ENCODE results near the gene LETM1. TPM values are rescaled to one million over a fixed set of nuclear protein-coding genes. Genes with fewer than 3 reads are reported as not detected.
A peak's percentile ranks its signal among the peaks of the same experiment; 100 is the strongest.

The LETM1 gene
- total and polyA plus RNA-seq, 2 of the 13 experiments (the other 11 are each of a cell fraction or from before 2014, with no cell fraction given) = 9.7 to 41.6 TPM

DNA sequence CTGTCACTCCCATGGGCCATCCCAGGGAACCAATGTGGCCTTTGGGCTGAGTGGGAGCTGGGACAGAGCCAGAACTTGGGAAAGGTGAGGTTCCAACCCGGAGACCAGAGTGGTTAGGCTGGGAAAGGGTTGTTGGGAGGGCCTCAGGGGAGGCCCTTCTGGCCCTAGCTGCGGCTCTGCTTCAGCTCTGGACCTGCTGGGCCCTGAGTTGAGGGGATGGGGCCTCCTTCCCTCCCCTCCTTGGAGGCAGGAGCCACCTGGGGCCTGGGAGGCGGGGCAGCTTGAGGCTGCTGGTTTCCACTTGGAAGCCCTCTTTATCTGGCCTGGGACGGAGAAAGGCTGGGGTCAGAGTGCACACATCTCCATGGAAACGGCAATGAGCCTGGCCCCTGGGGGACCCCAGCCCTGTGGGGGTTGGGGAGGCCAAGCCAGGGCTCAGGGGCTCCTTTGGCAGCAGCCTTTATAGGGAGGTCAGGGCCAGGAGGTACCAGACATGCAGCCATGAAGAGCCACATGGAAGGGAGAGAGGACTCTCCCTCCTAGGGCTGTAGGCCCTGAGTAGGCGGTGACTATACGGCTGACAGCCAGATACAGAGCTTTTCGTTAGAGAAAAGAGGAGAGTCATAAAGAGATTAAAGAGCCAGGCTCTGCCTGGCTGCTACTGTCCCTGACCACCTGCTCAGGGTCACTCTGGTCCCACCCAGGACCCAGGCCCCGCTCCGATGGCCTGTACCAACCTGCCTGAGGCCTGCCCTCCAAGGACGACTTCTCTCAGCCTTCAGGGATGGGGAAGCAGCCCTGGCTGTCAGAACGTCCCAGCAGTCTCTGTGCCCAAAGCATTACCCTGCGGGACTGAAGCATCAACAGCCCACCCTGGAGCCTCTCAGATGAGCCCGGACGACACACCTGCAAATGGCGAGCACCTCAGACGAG is 8.4 kb upstream of the LETM1 start (continued):
- TF ChIP-seq, protein P1, sequence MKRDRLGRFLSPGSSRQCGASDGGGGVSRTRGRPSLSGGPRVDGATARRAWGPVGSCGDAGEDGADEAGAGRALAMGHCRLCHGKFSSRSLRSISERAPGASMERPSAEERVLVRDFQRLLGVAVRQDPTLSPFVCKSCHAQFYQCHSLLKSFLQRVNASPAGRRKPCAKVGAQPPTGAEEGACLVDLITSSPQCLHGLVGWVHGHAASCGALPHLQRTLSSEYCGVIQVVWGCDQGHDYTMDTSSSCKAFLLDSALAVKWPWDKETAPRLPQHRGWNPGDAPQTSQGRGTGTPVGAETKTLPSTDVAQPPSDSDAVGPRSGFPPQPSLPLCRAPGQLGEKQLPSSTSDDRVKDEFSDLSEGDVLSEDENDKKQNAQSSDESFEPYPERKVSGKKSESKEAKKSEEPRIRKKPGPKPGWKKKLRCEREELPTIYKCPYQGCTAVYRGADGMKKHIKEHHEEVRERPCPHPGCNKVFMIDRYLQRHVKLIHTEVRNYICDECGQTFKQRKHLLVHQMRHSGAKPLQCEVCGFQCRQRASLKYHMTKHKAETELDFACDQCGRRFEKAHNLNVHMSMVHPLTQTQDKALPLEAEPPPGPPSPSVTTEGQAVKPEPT (CRISPR knock-in tag; IDR thresholded peaks at IDR 0.05; ENCODE audit: low read depth) = no peak
- TF ChIP-seq SRSF1 (optimal IDR thresholded peaks at IDR 0.05; ENCODE audit: low read depth, low read length) = no peak
- no peak for TF ChIP-seq PAX8 (CRISPR knock-in tag; IDR thresholded peaks at IDR 0.05; ENCODE audit: borderline replicate concordance)
- TF ChIP-seq U2AF1 (optimal IDR thresholded peaks at IDR 0.05; ENCODE audit: low read depth, low read length) = no peak
- no peak for TF ChIP-seq FOSL1 (CRISPR knock-in tag; IDR thresholded peaks at IDR 0.05; ENCODE audit: borderline replicate concordance)
- no peak for TF ChIP-seq MEIS2 (CRISPR knock-in tag; IDR thresholded peaks at IDR 0.05)
- TF ChIP-seq HDAC6 (IDR thresholded peaks at IDR 0.05; ENCODE audit: low read depth, low read length) = no peak
- TF ChIP-seq ZSCAN30 (CRISPR knock-in tag; IDR thresholded peaks at IDR 0.05) = no peak
- TF ChIP-seq, protein P2, sequence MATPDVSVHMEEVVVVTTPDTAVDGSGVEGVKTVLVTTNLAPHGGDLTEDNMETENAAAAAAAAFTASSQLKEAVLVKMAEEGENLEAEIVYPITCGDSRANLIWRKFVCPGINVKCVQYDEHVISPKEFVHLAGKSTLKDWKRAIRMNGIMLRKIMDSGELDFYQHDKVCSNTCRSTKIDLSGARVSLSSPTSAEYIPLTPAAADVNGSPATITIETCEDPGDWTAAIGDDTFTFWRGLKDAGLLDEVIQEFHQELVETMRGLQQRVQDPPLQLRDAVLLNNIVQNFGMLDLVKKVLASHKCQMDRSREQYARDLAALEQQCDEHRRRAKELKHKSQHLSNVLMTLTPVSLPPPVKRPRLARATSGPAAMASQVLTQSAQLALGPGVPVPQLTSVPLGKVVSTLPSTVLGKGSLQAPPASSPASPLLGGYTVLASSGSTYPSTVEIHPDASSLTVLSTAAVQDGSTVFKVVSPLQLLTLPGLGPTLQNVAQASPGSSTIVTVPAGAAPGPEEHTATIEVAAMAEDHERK (CRISPR knock-in tag; IDR thresholded peaks at IDR 0.05; ENCODE audit: low read depth) = no peak
- no peak for TF ChIP-seq GTF2F1 (IDR thresholded peaks at IDR 0.05; ENCODE audit: low read length)
- no peak for TF ChIP-seq ZNF674 (CRISPR knock-in tag; IDR thresholded peaks at IDR 0.05; ENCODE audit: low read depth)
- no peak for TF ChIP-seq ZNF18 (CRISPR knock-in tag; IDR thresholded peaks at IDR 0.05; ENCODE audit: insufficient replicate concordance)
- no peak for TF ChIP-seq ZNF7 (CRISPR knock-in tag; IDR thresholded peaks at IDR 0.05)
- 0 out of 2 replicates have a peak, but pooled peaks have one; percentile 20 for TF ChIP-seq DRAP1 (CRISPR knock-in tag; IDR thresholded peaks at IDR 0.05)
- TF ChIP-seq ZNF878 (CRISPR knock-in tag; IDR thresholded peaks at IDR 0.05) = no peak
- TF ChIP-seq ZNF431 (CRISPR knock-in tag; IDR thresholded peaks at IDR 0.05; ENCODE audit: borderline replicate concordance, low read depth) = no peak
- no peak for TF ChIP-seq ZNF317 (CRISPR knock-in tag; IDR thresholded peaks at IDR 0.05)
- TF ChIP-seq ONECUT2 (CRISPR knock-in tag; IDR thresholded peaks at IDR 0.05) = no peak
- TF ChIP-seq, protein P3, sequence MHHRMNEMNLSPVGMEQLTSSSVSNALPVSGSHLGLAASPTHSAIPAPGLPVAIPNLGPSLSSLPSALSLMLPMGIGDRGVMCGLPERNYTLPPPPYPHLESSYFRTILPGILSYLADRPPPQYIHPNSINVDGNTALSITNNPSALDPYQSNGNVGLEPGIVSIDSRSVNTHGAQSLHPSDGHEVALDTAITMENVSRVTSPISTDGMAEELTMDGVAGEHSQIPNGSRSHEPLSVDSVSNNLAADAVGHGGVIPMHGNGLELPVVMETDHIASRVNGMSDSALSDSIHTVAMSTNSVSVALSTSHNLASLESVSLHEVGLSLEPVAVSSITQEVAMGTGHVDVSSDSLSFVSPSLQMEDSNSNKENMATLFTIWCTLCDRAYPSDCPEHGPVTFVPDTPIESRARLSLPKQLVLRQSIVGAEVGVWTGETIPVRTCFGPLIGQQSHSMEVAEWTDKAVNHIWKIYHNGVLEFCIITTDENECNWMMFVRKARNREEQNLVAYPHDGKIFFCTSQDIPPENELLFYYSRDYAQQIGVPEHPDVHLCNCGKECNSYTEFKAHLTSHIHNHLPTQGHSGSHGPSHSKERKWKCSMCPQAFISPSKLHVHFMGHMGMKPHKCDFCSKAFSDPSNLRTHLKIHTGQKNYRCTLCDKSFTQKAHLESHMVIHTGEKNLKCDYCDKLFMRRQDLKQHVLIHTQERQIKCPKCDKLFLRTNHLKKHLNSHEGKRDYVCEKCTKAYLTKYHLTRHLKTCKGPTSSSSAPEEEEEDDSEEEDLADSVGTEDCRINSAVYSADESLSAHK (CRISPR knock-in tag; IDR thresholded peaks at IDR 0.05; ENCODE audit: borderline replicate concordance) = no peak
- TF ChIP-seq SRSF9 (IDR thresholded peaks at IDR 0.05; ENCODE audit: borderline replicate concordance, insufficient read depth, low read depth, low read length, poor library complexity, severe bottlenecking) = no peak
- TF ChIP-seq ZZZ3 (CRISPR knock-in tag; IDR thresholded peaks at IDR 0.05; ENCODE audit: borderline replicate concordance) = no peak
